Measurements from ENCODE around the gene STAC3. TPM values are rescaled to one million over a fixed set of nuclear protein-coding genes. Genes with fewer than 3 reads are reported as not detected.

STAC3 gene
- total RNA-seq, 1 donor from 2014 or later = 1.3 TPM

- no peak for TF ChIP-seq CTCF (IDR thresholded peaks at IDR 0.05)
- Mint-ChIP-seq H3K4me1 (ENCODE audit: low read depth) (peaks cover 83% of the 10 kb centered on the region), H3K4me3 (ENCODE audit: unreplicated experiment) (peak overlapping the region; percentile 99), H3K36me3 (ENCODE audit: low read depth) (peaks cover 24% of the 10 kb centered on the region), H3K27ac (ENCODE audit: unreplicated experiment) (peak overlapping the region; percentile 100), H3K27me3 (ENCODE audit: low read depth) (no peaks in the 10 kb centered on the region), H3K9me3 (ENCODE audit: low read depth) (no peaks in the 10 kb centered on the region)
- DNase-seq (ENCODE audit: low spot score) = no peak
Observed at GRCh38 chr12:57231276-57232021, 19.5 kb downstream of the STAC3 start.

GRCh38 chr12:57230381-57231155, 20.4 kb downstream of the STAC3 start:
- H3K27ac Mint-ChIP-seq (ENCODE audit: unreplicated experiment) = peak overlapping the region; percentile 100
- peak overlapping the region; percentile 99 for H3K4me3 Mint-ChIP-seq (ENCODE audit: unreplicated experiment)
- no peak for DNase-seq (ENCODE audit: low spot score)
- peaks cover 24% of the 10 kb centered on the region for H3K36me3 Mint-ChIP-seq (ENCODE audit: low read depth)
- no peaks in the 10 kb centered on the region for H3K9me3 Mint-ChIP-seq (ENCODE audit: low read depth)
- no peak for TF ChIP-seq CTCF (IDR thresholded peaks at IDR 0.05)
- no peaks in the 10 kb centered on the region for H3K27me3 Mint-ChIP-seq (ENCODE audit: low read depth)
- peaks cover 77% of the 10 kb centered on the region for H3K4me1 Mint-ChIP-seq (ENCODE audit: low read depth)

- Mint-ChIP-seq H3K27me3 (ENCODE audit: low read depth) (no peaks in the 10 kb centered on the region), H3K4me3 (ENCODE audit: unreplicated experiment) (peak within 1 kb of the TSS; percentile 99), H3K27ac (ENCODE audit: unreplicated experiment) (peak within 1 kb of the TSS; percentile 100), H3K4me1 (ENCODE audit: low read depth) (peaks cover 70% of the 10 kb centered on the region), H3K9me3 (ENCODE audit: low read depth) (no peaks in the 10 kb centered on the region), H3K36me3 (ENCODE audit: low read depth) (peaks cover 24% of the 10 kb centered on the region)
- TF ChIP-seq CTCF (IDR thresholded peaks at IDR 0.05) = no peak
- DNase-seq (ENCODE audit: low spot score) = peak; percentile 98
Observed at GRCh38 chr12:57229634-57230380, 21.2 kb downstream of the STAC3 start, which contains the start of gene SHMT2. Gene SHMT2, plus strand, starts transcription at chr12:57229711. Its CDS starts 68 bp downstream, at chr12:57229779.

- Mint-ChIP-seq H3K4me3 (ENCODE audit: unreplicated experiment) (peak overlapping the region; percentile 99), H3K27me3 (ENCODE audit: low read depth) (no peaks in the 10 kb centered on the region), H3K9me3 (ENCODE audit: low read depth) (no peaks in the 10 kb centered on the region), H3K27ac (ENCODE audit: unreplicated experiment) (peak overlapping the region; percentile 100), H3K4me1 (ENCODE audit: low read depth) (peaks cover 63% of the 10 kb centered on the region), H3K36me3 (ENCODE audit: low read depth) (peaks cover 19% of the 10 kb centered on the region)
- no peak for DNase-seq (ENCODE audit: low spot score)
- peak; percentile 42 for TF ChIP-seq CTCF (IDR thresholded peaks at IDR 0.05)
Observed at GRCh38 chr12:57229046-57229633, 21.8 kb downstream of the STAC3 start.
